Activated CD8-positive, alpha-beta memory T cell treated with anti-CD3 and anti-CD28 coated beads, Interleukin-2, amount 10 ng/mL, durations not matched to agents 7 days and 5 days (primary cell): ENCODE measurements around the gene PDGFB. TPM values are rescaled to one million over a fixed set of nuclear protein-coding genes. Genes with fewer than 3 reads are reported as not detected.

Source experiments
- ATAC-seq: fragments of 150-1000 bp; cut with Tn5 transposase; one replicate; pipeline ENCODE4 v1.10.0; 2021; ENCODE audit warnings: moderate library complexity
- CTCF ChIA-PET: fragments of 350-600 bp; sonication (Branson Sonifier 250); formaldehyde crosslinking; loops from one replicate; lab custom pipeline; 2021; ENCODE audit warnings: antibody characterized with exemption; lab: Charles Lee
- DNase-seq: peaks from one replicate; pipeline ENCODE4 v3.0.0-alpha.2; 2020
- H3K27ac Mint-ChIP-seq: one replicate; pipeline ENCODE4 v1.8.0; 2021; ENCODE audit warnings: mild to moderate bottlenecking, mixed read lengths
- H3K27me3 Mint-ChIP-seq: one replicate; pipeline ENCODE4 v1.8.0; 2021; ENCODE audit warnings: mixed read lengths
- H3K36me3 Mint-ChIP-seq: one replicate; pipeline ENCODE4 v1.8.0; 2021; ENCODE audit warnings: mild to moderate bottlenecking, mixed read lengths
- H3K4me1 Mint-ChIP-seq: one replicate; pipeline ENCODE4 v1.8.0; 2021; ENCODE audit warnings: mixed read lengths
- H3K4me3 Mint-ChIP-seq: one replicate; pipeline ENCODE4 v1.8.0; 2021; ENCODE audit warnings: mild to moderate bottlenecking, moderate library complexity, mixed read lengths
- H3K9me3 Mint-ChIP-seq: one replicate; pipeline ENCODE4 v1.8.0; 2022; ENCODE audit warnings: low read depth, mixed read lengths
- total RNA-seq, 2 experiments: library from RNA; stranded (reverse); gene quantifications; one replicate each; pipeline ENCODE4 v1.2.3, GENCODE V29; 2021

PDGFB gene
- total RNA-seq, 2 experiments from 2014 or later: 0.35 TPM; not detected in 1

DNA sequence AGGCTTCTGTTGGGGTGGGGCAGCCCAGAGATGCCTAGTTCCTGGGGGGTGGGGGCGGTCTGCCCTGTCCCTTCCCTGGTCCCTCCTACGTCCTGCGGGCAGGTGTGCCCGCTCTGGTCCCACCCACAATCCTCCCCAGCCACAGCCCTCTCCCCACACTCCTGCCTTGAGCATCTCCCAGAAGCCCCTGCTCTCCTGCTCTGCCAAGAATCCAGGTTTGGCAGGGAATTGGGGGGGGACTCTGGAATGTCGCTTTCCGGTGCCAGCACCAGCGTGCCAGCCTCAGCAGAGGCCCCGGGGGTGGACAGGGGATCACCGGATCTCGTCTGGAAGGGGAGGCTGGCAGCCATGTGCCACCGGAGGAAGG is 11.4 kb upstream of the PDGFB start:
- Mint-ChIP-seq H3K9me3 (no peaks in the 10 kb centered on the region), H3K36me3 (no peaks in the 10 kb centered on the region), H3K4me1 (peaks cover 31% of the 10 kb centered on the region), H3K27ac (no peak overlapping the region), H3K27me3 (peaks cover 11% of the 10 kb centered on the region), H3K4me3 (no peak overlapping the region)
- CTCF ChIA-PET: interaction anchor here (1.9 kb wide), 1 partner anchor 85 kb away, joined by 6 read pairs; no protein-coding TSS in a partner anchor
- no peak for ATAC-seq
- no peak for DNase-seq

DNA sequence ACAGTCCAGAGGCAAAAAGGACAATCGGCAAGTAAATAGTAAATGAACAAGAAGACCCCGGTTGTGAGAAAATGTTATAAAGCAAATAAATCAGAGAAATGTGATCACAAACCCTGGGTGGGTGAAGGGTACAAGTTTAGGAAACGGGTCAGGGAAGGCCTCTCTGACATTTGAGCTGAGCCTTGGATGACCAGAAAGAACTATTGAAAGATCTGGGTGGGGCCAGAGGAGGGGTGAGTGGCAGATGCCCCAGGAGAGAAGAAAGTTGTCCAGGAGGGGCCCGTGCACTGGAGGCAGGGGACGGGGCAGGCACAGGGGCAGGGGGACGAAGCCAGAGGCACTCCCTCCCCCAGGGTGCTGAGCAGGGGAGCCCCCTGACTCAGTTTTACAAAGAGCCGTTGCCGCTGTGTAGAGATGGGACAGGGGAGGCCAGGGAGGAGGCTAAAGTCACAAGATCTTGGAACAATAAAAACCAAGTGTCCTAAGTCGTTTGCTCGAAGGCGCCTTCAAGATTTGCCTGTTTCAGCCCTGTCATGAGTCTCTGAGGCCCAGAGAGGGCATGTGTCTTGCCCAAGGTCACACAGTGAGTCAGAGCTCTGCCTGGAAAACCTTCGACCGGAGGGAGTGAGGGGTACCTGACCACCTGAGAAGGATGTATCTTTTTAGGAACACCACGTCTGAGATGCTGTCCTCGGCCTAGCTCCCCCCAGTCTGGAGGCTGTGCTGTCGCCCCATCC is 10.8 kb upstream of the PDGFB start:
- Mint-ChIP-seq H3K9me3 (no peaks in the 10 kb centered on the region), H3K4me1 (peaks cover 31% of the 10 kb centered on the region), H3K27ac (no peak overlapping the region), H3K4me3 (no peak overlapping the region), H3K36me3 (no peaks in the 10 kb centered on the region), H3K27me3 (peaks cover 12% of the 10 kb centered on the region)
- CTCF ChIA-PET: interaction anchor here (0.9 to 1.9 kb wide), 2 partner anchors 16 to 85 kb away, joined by 3 to 6 read pairs; no protein-coding TSS in a partner anchor
- DNase-seq: no peak
- no peak for ATAC-seq

DNA sequence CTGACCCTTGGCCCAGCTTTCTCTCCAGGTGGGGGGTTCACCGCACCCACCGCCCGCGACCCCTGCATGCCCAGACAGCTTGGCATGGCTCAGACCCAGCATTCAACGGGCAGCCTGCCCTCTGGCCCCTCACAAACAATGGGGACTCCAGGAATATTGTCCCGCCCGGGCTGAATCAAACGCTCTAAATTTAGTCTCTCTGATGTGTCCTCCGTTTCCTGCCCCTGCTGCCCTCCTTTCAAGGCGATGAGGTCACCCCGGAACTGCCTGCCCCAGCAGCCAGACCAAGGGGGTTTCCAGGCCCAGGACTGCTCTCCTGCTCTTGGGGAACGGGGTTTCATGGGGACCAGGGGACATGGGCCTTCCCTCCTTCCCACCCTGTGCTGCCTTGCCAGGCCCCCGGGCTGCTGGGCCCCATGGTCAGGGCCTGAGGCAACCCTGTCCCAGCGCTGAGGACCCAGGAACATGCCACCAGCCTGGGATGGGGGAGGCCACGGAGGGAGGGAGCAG is 10.1 kb upstream of the PDGFB start:
- Mint-ChIP-seq H3K27me3 (peaks cover 19% of the 10 kb centered on the region), H3K4me1 (peaks cover 31% of the 10 kb centered on the region), H3K27ac (peak overlapping the region; percentile 75), H3K9me3 (no peaks in the 10 kb centered on the region), H3K36me3 (no peaks in the 10 kb centered on the region), H3K4me3 (no peak overlapping the region)
- CTCF ChIA-PET: interaction anchor here (0.8 to 0.9 kb wide), 2 partner anchors 15 to 16 kb away, joined by 3 read pairs; no protein-coding TSS in a partner anchor
- ATAC-seq (peak; percentile 83), DNase-seq (peak; percentile 82)

DNA sequence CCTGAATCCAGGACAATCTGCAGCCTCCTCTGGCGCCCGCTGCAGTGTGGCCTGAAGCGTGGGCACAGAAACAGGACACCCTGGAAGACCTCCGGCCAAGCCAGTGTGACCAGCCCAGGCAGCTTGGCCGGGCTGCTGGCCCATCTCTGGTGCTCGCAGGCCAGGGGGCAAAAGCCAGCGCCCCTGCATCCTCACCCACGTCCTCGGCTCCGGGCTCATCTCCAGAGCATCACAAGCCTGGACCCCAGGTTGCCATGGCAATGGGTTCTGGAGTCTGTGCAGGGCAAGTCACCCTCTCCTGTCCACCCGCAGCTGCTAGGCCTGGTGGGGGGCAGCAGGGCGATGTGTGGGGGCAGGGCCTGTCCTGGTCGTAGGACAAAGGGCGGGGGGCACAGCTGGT is 9.3 kb upstream of the PDGFB start:
- no peaks in the 10 kb centered on the region for H3K36me3 Mint-ChIP-seq
- H3K27ac Mint-ChIP-seq: no peak overlapping the region
- DNase-seq: no peak
- H3K9me3 Mint-ChIP-seq: no peaks in the 10 kb centered on the region
- no peak overlapping the region for H3K4me3 Mint-ChIP-seq
- ATAC-seq: no peak
- peaks cover 31% of the 10 kb centered on the region for H3K4me1 Mint-ChIP-seq
- CTCF ChIA-PET: interaction anchor here (0.8 to 1.2 kb wide), 2 partner anchors 11 to 16 kb away, joined by 3 read pairs; no protein-coding TSS in a partner anchor
- H3K27me3 Mint-ChIP-seq: peaks cover 23% of the 10 kb centered on the region

DNA sequence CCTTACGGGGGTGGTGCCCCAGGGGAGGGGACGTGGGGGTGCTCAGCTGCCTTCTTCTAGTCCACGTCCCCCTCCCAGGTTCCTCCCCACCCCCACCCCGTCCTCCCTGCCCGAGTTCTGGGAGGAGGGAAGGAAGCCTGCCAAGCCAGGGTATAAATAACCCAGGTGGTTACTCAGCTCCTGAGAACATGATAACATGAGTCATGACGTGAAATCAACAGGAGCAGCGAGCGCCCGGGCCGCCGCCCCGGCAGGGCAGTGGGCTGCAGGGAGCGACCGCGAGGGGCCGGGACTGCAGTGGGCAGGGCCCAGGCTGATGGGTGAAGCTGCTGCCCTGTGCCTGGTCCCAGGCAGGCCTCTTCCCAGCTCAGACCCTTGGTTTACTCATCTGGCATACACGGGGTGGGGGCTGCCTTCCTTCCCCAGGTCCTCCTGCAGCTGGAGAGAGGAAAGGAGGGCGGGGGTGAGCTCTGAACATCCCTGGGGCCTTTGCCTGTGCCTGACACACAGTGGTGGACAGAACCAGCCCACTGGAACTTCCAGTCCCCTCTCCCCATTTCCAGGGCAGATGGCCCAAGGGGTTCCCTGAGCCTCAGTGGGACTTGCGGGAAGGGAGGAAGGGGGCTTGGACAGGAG is 8.8 kb upstream of the PDGFB start:
- Mint-ChIP-seq H3K27ac (no peak overlapping the region), H3K36me3 (no peaks in the 10 kb centered on the region), H3K4me1 (peaks cover 31% of the 10 kb centered on the region), H3K4me3 (no peak overlapping the region), H3K27me3 (peaks cover 25% of the 10 kb centered on the region), H3K9me3 (no peaks in the 10 kb centered on the region)
- CTCF ChIA-PET: interaction anchor here (1.0 to 1.2 kb wide), 2 partner anchors 11 to 83 kb away, joined by 3 to 4 read pairs; no protein-coding TSS in a partner anchor
- DNase-seq: peak; percentile 56
- peak; percentile 59 for ATAC-seq

DNA sequence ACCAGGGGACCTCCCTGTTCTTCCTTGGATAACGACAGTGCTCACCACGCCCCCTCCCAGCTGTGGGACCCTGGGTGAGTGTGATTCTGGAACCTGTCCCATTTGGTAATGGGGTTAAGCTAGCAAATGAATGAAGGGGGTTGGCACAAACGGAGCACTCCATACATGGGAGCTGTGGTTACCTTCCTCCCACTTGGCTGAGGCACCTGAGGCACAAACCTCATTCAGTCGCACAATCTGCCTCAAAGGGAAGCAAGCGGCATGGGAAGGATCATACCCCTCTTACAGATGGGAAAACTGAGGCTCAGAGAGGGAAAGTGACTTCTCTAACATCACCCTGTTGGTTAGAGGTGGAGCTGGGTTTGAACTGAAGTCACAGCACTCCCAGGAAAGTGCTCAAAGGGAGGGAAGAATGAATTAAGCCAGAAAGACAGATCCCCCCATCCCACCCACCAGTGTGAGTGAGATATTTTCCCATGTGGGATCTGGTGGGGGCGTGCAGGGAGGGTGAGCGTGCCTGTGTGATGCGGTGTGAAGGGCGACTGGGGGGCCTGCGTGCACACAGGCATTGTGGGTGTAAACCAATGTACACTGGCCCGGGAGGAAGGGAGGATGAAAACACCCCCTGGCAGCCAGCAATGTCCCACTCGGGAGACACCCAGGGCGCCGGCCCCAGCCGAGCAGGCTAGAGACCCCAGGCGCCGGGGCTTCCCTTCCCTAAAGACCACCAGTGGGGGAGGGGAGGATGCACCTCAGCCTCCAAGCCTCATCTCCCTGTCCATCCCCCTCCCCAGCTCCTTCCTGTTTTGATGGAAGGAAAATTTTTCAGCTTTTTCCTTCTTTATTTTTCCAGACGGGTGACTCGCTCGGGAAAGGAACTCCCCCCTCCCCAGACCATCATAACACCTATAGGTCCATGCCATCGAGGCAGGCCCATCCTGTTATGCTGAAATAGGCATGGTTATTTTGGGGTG is 8.0 kb upstream of the PDGFB start:
- ATAC-seq (no peak), DNase-seq (no peak)
- CTCF ChIA-PET: interaction anchor here (1.0 to 1.2 kb wide), 2 partner anchors 12 to 82 kb away, joined by 3 to 4 read pairs; no protein-coding TSS in a partner anchor
- Mint-ChIP-seq H3K4me1 (peaks cover 31% of the 10 kb centered on the region), H3K36me3 (no peaks in the 10 kb centered on the region), H3K27ac (no peak overlapping the region), H3K4me3 (no peak overlapping the region), H3K27me3 (peaks cover 29% of the 10 kb centered on the region), H3K9me3 (no peaks in the 10 kb centered on the region)

DNA sequence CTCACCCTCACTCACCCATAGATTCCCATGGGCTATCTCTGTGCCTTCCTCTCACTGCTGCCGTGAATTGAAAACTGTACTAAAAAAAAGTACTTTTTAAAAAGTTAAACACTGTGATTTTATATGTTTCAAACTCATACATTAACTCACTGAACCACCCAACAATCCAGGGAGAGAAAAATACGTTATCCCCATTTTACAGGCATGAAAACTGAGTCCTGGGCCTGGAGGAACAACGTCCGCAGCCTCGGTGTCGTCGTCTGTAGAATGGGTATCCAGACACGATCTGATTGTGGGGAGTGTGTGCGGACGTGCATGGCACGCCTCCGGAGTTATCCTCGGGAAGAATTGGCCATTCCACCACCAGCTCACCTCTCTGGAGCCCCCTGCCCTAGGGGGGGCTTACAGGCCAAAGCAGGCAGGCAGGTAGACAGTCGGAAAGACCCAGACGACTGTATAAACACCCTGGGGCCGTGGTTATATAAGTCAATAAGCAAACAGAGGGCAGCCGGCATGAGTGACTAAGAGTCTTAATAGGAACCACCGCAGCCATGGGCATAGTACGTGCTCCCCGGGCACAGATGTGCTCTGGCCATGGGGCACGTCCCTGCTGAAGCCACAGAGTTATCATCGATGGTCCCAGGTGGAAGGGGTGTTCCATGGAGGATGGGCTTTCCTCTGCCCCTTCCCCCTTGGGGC is 7.1 kb upstream of the PDGFB start:
- CTCF ChIA-PET: interaction anchor here (0.8 kb wide), 1 partner anchor 383 kb away, joined by 3 read pairs; no protein-coding TSS in a partner anchor
- ATAC-seq (no peak), DNase-seq (no peak)
- H3K4me3 Mint-ChIP-seq: no peak overlapping the region
- H3K27me3 Mint-ChIP-seq: peaks cover 36% of the 10 kb centered on the region
- peaks cover 31% of the 10 kb centered on the region for H3K4me1 Mint-ChIP-seq
- H3K36me3 Mint-ChIP-seq: no peaks in the 10 kb centered on the region
- no peak overlapping the region for H3K27ac Mint-ChIP-seq
- no peaks in the 10 kb centered on the region for H3K9me3 Mint-ChIP-seq

DNA sequence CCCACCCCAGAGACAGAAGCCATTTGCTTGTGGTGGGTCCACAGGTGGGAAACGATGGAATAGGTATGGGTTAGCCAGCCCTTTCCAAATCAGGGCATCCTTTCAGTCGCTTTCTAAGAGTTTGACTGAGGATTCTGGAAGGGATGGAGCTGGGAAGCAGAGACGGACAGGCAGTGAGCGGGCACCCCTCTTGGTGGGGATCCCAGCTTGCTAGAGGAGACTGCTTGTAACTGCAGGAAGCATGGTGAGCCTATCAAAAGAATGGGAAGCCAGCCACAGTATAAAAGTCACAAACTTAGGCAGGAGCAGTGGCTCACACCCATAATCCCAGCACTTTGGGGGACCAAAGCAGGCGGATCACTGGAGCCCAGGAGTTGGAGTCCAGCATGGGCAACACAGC is 6.1 kb upstream of the PDGFB start:
- no peak overlapping the region for H3K4me3 Mint-ChIP-seq
- H3K36me3 Mint-ChIP-seq: no peaks in the 10 kb centered on the region
- H3K27me3 Mint-ChIP-seq: peaks cover 44% of the 10 kb centered on the region
- no peaks in the 10 kb centered on the region for H3K9me3 Mint-ChIP-seq
- CTCF ChIA-PET: interaction anchor here (0.8 kb wide), 1 partner anchor 382 kb away, joined by 3 read pairs; no protein-coding TSS in a partner anchor
- H3K27ac Mint-ChIP-seq: no peak overlapping the region
- H3K4me1 Mint-ChIP-seq: peaks cover 31% of the 10 kb centered on the region
- ATAC-seq: no peak
- no peak for DNase-seq

DNA sequence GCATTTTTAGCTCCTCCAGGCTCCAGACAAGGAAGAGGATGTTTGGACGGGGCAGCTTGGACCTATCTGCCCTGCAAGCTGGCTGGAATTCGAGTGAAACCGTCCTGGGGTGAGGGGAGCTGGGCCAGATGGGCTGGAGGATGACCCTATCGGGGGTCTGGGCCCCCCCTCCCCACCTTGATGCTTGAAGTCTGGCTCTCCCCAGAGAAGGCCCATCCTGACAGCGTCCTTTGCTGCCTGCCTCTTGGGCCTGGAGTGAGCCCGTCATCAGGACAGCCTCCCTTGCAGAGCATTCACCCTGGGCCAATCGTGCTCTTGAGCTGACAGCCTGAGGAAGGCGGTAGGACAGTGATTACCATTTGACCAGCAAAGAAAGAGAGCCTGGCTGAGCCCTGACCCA is 5.3 kb upstream of the PDGFB start:
- peaks cover 51% of the 10 kb centered on the region for H3K27me3 Mint-ChIP-seq
- no peaks in the 10 kb centered on the region for H3K36me3 Mint-ChIP-seq
- H3K4me1 Mint-ChIP-seq: peaks cover 25% of the 10 kb centered on the region
- no peak overlapping the region for H3K4me3 Mint-ChIP-seq
- DNase-seq (no peak), ATAC-seq (no peak)
- CTCF ChIA-PET: interaction anchor here (0.8 kb wide), 1 partner anchor 79 kb away, joined by 3 read pairs; no protein-coding TSS in a partner anchor
- no peak overlapping the region for H3K27ac Mint-ChIP-seq
- no peaks in the 10 kb centered on the region for H3K9me3 Mint-ChIP-seq

DNA sequence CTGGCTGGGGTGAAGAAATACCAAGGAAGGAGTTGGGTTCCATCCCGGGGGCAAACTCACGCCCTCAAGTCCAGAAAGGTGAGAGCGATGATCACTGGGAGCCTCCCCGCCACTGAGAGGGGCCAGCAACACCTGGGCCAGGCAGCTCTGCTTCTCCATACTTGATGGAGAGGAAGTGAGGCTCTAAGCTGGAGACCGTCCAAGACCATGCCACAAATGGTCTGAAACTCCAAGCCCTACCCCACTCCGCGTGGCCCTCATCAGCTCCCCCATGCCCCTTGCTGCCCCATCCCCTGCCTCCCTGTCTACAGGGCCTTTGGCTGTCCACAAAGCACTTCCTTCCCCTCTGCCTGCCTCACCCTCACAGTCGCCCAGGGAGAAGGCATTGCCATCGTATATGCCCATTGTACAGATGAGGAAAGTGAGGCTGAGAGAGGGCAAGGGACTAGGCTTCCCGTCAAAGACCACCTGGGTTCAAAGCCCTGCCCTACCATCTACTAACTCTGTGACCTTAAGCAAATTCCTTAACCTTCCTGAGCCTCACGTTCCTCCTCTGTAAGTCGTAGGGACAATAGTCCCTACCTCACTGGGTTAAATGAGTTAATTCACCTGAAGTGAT is 4.4 kb upstream of the PDGFB start:
- Mint-ChIP-seq H3K27ac (no peak overlapping the region), H3K36me3 (no peaks in the 10 kb centered on the region), H3K4me1 (peaks cover 16% of the 10 kb centered on the region), H3K9me3 (no peaks in the 10 kb centered on the region), H3K27me3 (peaks cover 59% of the 10 kb centered on the region), H3K4me3 (no peak overlapping the region)
- CTCF ChIA-PET: no interaction called here
- no peak for DNase-seq
- no peak for ATAC-seq

DNA sequence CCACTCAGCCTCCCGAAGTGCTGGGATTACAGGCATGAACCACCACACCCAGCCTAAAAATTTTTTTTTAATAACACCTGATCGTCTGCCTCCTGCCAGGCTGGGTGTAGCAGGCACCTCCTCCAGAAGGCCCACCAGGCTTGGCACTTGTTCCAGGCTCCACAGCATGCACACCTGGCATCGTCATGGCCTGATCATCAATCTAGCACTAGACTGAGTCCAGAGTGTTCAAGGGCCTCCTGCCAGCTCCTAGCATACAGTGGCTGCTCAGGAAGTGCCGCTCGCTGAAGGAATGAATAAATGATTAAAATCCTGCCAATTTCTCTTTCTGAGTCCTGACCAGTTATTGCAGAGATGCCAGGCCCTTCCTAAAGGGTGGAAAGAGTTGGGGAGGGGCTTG is 3.5 kb upstream of the PDGFB start:
- peaks cover 64% of the 10 kb centered on the region for H3K27me3 Mint-ChIP-seq
- H3K27ac Mint-ChIP-seq: no peak overlapping the region
- CTCF ChIA-PET: no interaction called here
- H3K4me1 Mint-ChIP-seq: peaks cover 10% of the 10 kb centered on the region
- H3K36me3 Mint-ChIP-seq: no peaks in the 10 kb centered on the region
- H3K4me3 Mint-ChIP-seq: no peak overlapping the region
- H3K9me3 Mint-ChIP-seq: no peaks in the 10 kb centered on the region
- no peak for ATAC-seq
- no peak for DNase-seq

DNA sequence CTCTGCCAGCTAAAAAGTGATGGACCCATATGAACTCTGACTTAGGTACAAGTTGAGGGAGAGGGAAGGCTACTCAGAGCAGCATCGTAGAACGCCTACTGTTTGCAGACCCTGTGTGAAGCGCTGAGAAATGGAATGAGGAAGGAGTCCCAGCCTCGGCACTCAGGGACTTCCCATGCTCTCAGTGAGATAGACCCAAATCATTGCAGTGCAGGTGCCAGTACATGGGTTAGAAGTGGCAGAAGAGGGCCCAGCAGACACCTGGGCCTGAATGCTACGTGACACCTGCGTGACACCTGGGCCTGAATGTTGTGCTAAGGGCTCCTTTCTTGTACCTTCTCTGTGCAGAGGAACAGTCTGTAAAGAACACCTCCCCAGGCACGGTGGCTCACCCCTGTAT is 2.6 kb upstream of the PDGFB start:
- Mint-ChIP-seq H3K9me3 (no peaks in the 10 kb centered on the region), H3K4me3 (no peak overlapping the region), H3K27me3 (peaks cover 69% of the 10 kb centered on the region), H3K4me1 (peaks cover 7% of the 10 kb centered on the region), H3K27ac (no peak overlapping the region), H3K36me3 (no peaks in the 10 kb centered on the region)
- no peak for DNase-seq
- CTCF ChIA-PET: no interaction called here
- no peak for ATAC-seq
